ENCODE results near the gene HIBCH. TPM values are rescaled to one million over a fixed set of nuclear protein-coding genes. Genes with fewer than 3 reads are reported as not detected.

HIBCH gene
- total and polyA plus RNA-seq, 4 donors, result 20.2 to 65.2 (median 32.8) TPM

DNA sequence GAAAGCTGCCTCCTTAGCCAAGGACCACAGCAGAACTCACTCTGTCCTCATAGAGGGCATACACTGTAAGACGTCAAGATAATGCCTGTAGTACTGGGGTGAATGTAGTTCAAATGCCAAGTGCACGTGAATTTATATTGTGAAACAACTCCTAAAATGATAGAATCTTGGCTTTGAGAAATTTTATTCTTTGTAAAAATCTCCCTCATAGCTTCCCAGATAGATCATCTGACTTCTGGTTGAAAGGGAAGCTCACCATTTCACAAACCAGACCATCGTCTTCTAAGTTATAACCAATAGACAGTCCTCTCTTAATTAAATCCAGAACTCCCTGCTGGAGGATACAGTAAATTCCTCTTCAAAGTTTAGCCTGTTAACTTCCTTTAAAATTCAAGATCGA lies 146.2 kb downstream of the HIBCH start:
- Histone ChIP-seq H3K27me3 (ENCODE audit: control insufficient read depth in 4 of 4, insufficient read depth in 4 of 4, low read length in 3 of 4) (no peaks in the 10 kb centered on the region), H3K9me3 (ENCODE audit: control insufficient read depth in 4 of 4, low read length in 3 of 4) (no peaks in the 10 kb centered on the region), H3K4me3 (ENCODE audit: low read depth in 1 of 3, low read length in 3 of 3) (no peak overlapping the region), H3K9ac (ENCODE audit: low read depth in 1 of 2, low read length in 2 of 2) (no peak overlapping the region), H3K36me3 (ENCODE audit: control insufficient read depth in 4 of 4, insufficient read depth in 3 of 4, low read depth in 1 of 4, low read length in 3 of 4) (no peaks in the 10 kb centered on the region), H3K4me1 (ENCODE audit: control insufficient read depth in 4 of 4, insufficient read depth in 4 of 4, low read length in 3 of 4) (no peaks in the 10 kb centered on the region), H3K27ac (ENCODE audit: low read depth in 1 of 2, low read length in 2 of 2) (no peak overlapping the region)
- TF ChIP-seq GABPA (IDR thresholded peaks at IDR 0.05 in 1 of 2, conservative IDR thresholded peaks at IDR 0.05 in 1 of 2), result no peak
- no peak for TF ChIP-seq NR2F2 (IDR thresholded peaks at IDR 0.05)
- TF ChIP-seq HNF4G (IDR thresholded peaks at IDR 0.05), result no peak
- TF ChIP-seq FOXA1 (IDR thresholded peaks at IDR 0.05), result no peak
- no peak for TF ChIP-seq HNF4A (conservative IDR thresholded peaks at IDR 0.05)
- no peak for TF ChIP-seq TAF1 (conservative IDR thresholded peaks at IDR 0.05)
- no peak for TF ChIP-seq RXRA (IDR thresholded peaks at IDR 0.05)
- TF ChIP-seq EGR1 (IDR thresholded peaks at IDR 0.05; ENCODE audit: low read depth in 2 of 2), result no peak
- TF ChIP-seq, protein P1, sequence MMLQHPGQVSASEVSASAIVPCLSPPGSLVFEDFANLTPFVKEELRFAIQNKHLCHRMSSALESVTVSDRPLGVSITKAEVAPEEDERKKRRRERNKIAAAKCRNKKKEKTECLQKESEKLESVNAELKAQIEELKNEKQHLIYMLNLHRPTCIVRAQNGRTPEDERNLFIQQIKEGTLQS (IDR thresholded peaks at IDR 0.05), result no peak
- TF ChIP-seq, protein P2, sequence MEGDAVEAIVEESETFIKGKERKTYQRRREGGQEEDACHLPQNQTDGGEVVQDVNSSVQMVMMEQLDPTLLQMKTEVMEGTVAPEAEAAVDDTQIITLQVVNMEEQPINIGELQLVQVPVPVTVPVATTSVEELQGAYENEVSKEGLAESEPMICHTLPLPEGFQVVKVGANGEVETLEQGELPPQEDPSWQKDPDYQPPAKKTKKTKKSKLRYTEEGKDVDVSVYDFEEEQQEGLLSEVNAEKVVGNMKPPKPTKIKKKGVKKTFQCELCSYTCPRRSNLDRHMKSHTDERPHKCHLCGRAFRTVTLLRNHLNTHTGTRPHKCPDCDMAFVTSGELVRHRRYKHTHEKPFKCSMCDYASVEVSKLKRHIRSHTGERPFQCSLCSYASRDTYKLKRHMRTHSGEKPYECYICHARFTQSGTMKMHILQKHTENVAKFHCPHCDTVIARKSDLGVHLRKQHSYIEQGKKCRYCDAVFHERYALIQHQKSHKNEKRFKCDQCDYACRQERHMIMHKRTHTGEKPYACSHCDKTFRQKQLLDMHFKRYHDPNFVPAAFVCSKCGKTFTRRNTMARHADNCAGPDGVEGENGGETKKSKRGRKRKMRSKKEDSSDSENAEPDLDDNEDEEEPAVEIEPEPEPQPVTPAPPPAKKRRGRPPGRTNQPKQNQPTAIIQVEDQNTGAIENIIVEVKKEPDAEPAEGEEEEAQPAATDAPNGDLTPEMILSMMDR (IDR thresholded peaks at IDR 0.05; ENCODE audit: low read depth, low read length, missing input control), result no peak
- no peak for TF ChIP-seq FOXA2 (IDR thresholded peaks at IDR 0.05)
- no peak for TF ChIP-seq YY1 (IDR thresholded peaks at IDR 0.05)
- TF ChIP-seq, protein P3, sequence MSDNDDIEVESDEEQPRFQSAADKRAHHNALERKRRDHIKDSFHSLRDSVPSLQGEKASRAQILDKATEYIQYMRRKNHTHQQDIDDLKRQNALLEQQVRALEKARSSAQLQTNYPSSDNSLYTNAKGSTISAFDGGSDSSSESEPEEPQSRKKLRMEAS (IDR thresholded peaks at IDR 0.05), result no peak
- TF ChIP-seq JUND (IDR thresholded peaks at IDR 0.05), result no peak
- no peak for TF ChIP-seq SP1 (IDR thresholded peaks at IDR 0.05)
- TF ChIP-seq, protein P4, sequence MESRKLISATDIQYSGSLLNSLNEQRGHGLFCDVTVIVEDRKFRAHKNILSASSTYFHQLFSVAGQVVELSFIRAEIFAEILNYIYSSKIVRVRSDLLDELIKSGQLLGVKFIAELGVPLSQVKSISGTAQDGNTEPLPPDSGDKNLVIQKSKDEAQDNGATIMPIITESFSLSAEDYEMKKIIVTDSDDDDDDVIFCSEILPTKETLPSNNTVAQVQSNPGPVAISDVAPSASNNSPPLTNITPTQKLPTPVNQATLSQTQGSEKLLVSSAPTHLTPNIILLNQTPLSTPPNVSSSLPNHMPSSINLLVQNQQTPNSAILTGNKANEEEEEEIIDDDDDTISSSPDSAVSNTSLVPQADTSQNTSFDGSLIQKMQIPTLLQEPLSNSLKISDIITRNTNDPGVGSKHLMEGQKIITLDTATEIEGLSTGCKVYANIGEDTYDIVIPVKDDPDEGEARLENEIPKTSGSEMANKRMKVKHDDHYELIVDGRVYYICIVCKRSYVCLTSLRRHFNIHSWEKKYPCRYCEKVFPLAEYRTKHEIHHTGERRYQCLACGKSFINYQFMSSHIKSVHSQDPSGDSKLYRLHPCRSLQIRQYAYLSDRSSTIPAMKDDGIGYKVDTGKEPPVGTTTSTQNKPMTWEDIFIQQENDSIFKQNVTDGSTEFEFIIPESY (IDR thresholded peaks at IDR 0.05), result no peak
- 83% methylated on average over 4 of the region's 4 CpGs for whole genome bisulfite sequencing
- DNase-seq (ENCODE audit: low spot score), result no peak

DNA sequence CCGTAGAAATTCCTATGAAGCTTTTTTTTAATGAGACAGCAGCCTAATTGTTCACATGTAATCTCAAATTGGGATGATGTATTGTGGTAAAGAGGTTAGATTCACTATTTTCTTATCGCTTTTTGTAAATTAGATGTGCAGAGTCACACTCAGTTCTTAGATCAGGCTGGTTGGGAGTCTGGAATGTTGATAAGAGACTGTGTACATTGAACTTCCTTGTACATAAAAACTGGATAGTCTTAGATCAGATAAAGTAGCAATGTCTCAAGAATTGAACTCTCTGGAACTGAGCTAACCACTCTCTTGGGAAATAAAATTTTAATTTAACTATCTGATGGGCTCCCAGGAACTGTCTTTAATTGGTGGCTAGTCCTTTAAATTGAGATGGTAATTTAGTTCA lies 149.0 kb downstream of the HIBCH start:
- H3K9ac ChIP-seq (ENCODE audit: low read depth in 1 of 2, low read length in 2 of 2), result no peak overlapping the region
- H3K4me3 ChIP-seq (ENCODE audit: low read depth in 1 of 3, low read length in 3 of 3), result no peak overlapping the region
- no peak for DNase-seq (ENCODE audit: low spot score)
- no peaks in the 10 kb centered on the region for H3K9me3 ChIP-seq (ENCODE audit: control insufficient read depth in 4 of 4, low read length in 3 of 4)
- TF ChIP-seq NR2F2 (IDR thresholded peaks at IDR 0.05), result no peak
- TF ChIP-seq FOXA2 (IDR thresholded peaks at IDR 0.05), result no peak
- TF ChIP-seq RAD21 (IDR thresholded peaks at IDR 0.05), result no peak
- TF ChIP-seq, protein P1 (IDR thresholded peaks at IDR 0.05), result no peak
- TF ChIP-seq, protein P5, sequence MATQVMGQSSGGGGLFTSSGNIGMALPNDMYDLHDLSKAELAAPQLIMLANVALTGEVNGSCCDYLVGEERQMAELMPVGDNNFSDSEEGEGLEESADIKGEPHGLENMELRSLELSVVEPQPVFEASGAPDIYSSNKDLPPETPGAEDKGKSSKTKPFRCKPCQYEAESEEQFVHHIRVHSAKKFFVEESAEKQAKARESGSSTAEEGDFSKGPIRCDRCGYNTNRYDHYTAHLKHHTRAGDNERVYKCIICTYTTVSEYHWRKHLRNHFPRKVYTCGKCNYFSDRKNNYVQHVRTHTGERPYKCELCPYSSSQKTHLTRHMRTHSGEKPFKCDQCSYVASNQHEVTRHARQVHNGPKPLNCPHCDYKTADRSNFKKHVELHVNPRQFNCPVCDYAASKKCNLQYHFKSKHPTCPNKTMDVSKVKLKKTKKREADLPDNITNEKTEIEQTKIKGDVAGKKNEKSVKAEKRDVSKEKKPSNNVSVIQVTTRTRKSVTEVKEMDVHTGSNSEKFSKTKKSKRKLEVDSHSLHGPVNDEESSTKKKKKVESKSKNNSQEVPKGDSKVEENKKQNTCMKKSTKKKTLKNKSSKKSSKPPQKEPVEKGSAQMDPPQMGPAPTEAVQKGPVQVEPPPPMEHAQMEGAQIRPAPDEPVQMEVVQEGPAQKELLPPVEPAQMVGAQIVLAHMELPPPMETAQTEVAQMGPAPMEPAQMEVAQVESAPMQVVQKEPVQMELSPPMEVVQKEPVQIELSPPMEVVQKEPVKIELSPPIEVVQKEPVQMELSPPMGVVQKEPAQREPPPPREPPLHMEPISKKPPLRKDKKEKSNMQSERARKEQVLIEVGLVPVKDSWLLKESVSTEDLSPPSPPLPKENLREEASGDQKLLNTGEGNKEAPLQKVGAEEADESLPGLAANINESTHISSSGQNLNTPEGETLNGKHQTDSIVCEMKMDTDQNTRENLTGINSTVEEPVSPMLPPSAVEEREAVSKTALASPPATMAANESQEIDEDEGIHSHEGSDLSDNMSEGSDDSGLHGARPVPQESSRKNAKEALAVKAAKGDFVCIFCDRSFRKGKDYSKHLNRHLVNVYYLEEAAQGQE (IDR thresholded peaks at IDR 0.05), result no peak
- TF ChIP-seq, protein P4 (IDR thresholded peaks at IDR 0.05), result no peak
- no peak for TF ChIP-seq TAF1 (conservative IDR thresholded peaks at IDR 0.05)
- TF ChIP-seq YY1 (IDR thresholded peaks at IDR 0.05), result no peak
- no peak for TF ChIP-seq EGR1 (IDR thresholded peaks at IDR 0.05; ENCODE audit: low read depth in 2 of 2)
- no peak for TF ChIP-seq JUND (IDR thresholded peaks at IDR 0.05)
- no peak for TF ChIP-seq HNF4G (IDR thresholded peaks at IDR 0.05)
- TF ChIP-seq FOXA1 (IDR thresholded peaks at IDR 0.05), result no peak
- no peak for TF ChIP-seq HNF4A (conservative IDR thresholded peaks at IDR 0.05)
- no peak for TF ChIP-seq GABPA (IDR thresholded peaks at IDR 0.05 in 1 of 2, conservative IDR thresholded peaks at IDR 0.05 in 1 of 2)
- no peak for TF ChIP-seq RXRA (IDR thresholded peaks at IDR 0.05)
- TF ChIP-seq SP1 (IDR thresholded peaks at IDR 0.05), result no peak
- no peaks in the 10 kb centered on the region for H3K27me3 ChIP-seq (ENCODE audit: control insufficient read depth in 4 of 4, insufficient read depth in 4 of 4, low read length in 3 of 4)
- H3K36me3 ChIP-seq (ENCODE audit: control insufficient read depth in 4 of 4, insufficient read depth in 3 of 4, low read depth in 1 of 4, low read length in 3 of 4), result no peaks in the 10 kb centered on the region
- WGBS, result 56% methylated on average over 2 of the region's 2 CpGs
- no peak overlapping the region for H3K27ac ChIP-seq (ENCODE audit: low read depth in 1 of 2, low read length in 2 of 2)
- no peaks in the 10 kb centered on the region for H3K4me1 ChIP-seq (ENCODE audit: control insufficient read depth in 4 of 4, insufficient read depth in 4 of 4, low read length in 3 of 4)

Measured in liver (tissue), 9 donors.